ENCODE measurements around the gene HHAT. TPM values are rescaled to one million over a fixed set of nuclear protein-coding genes. Genes with fewer than 3 reads are reported as not detected.

The HHAT gene
- total RNA-seq: 4.0 TPM

DNA sequence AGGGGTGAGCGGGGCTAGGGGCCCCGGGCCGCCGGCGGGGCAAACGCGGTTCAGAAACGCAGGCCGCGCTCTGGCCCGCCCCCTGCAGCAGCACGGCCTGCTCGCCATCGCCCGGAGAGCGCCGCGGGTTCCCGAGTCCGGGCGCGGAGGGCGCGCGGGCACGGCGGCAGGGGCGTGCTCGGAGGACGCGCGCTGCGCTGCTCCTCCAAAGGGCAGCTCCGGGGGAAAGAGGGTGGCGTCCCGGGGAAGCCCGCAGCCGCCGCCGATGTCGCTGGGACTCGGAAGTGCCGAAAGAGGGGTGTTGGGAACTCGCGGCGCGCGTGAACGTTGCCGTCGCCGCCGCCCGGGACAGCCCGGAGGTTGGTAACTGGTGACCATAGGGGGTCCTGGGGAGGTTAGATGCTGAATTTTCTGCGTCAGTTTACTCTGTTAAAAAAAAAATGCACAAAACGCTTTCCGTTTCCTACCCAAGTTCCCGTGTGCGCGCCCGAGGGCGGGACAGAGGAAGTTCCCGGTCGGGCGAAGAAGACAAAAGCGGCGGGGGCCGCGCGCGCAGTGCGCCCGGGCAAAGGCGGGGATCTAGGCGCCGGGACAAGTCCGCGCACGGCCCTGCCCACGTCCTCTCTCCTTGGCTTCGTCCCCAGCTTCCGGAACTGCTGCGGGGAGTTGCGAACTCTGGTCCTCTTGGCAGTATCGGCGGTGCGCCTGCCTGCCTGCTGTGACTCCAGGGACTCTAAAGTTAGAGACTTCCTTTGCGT lies at the start of gene HHAT:
HHAT (plus strand) TSS at position 157 of the 758 bp plus-strand sequence. CDS start 20,074 bp downstream, outside the sequence.
- ATAC-seq: peak; percentile 88

DNA sequence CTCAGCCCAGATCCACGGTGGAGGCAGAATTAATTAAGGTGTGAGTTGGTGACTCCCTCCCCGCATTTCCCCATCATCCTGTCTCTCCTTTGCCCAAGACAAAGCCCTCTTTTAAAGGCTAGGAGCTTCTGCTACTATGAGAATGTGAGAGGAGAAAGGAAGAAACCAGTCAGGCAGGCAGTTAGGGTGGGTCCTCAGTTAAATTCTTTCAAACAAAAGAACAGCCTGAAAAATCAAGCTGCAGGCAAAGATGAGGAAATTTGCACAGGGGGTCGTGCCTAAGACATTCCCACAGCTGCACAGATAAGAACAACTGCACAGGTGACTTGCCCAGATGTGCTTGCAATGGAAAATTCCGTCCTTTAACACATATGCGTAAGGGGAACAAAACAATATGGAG lies 48.5 kb upstream of the HHAT start:
- ATAC-seq: no peak

DNA sequence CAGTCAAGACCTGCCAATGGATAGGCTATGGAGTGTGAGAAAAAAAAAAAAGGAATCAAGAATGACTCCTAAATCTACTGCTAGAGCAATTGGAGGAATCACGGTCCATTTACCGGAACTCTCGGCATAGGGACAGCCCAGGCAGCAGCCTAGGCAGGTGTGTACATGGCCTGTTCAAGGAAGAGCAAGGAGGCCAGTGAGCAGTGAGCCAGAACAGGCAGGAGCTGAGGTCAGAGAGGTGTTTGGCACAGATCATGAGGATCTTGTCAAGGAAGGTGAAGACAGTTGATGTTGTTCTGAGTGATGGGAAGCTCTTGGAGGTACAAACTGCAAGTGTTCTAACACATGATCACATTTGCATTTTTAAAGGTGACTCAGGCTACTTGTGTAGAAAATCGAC lies 40.6 kb upstream of the HHAT start:
- peak; percentile 78 for ATAC-seq

DNA sequence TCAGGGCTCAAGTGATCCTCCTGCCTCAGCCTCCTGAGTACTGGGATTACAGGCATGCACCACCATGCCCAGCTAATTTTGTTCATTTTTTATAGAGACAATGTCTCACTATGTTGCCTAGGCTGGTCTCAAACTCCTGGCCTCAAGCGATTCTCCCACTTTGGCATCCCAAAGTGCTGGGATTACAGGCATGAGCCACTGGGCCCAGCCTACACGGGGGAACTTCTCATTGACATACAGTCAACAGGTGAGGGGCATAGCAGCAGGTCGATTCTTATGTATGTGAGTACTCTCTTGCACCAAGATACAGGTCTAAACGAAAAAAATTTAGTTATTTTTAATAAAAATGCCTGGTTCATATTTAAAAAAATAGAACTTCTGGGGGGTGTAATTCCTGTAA lies 39.5 kb upstream of the HHAT start:
- no peak for ATAC-seq

DNA sequence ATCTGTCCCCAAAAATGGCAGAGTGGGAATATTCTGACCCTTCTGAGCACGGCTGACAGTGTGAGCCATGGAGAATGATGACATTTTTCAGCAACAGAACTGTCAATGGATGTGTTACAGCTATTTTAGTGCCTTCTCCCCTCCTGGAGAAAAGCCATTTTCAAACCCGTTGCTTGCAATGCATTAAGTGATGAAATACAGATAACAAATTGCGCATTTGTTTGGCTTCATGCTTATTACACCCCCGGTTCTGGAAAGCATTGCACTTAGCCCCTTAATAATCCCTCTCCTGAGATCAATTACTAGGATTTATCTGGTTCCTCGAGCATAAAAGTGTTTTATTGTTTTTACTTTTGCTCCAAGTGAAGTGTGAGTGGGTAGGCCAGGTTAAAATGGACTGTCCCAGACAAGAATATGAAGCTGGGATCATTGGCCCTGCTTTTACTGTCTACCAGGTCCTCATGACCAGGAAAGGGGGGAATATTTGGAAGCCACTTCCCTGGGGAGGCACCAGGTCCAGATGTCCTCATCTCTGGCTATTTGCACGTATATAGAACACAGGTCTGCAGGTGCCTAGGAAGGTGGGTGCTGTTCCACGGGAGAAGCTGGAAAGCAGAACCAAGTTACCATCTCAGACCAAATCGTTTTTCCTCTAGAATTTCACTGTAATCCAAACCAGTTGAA lies 37.5 kb upstream of the HHAT start:
- no peak for ATAC-seq

DNA sequence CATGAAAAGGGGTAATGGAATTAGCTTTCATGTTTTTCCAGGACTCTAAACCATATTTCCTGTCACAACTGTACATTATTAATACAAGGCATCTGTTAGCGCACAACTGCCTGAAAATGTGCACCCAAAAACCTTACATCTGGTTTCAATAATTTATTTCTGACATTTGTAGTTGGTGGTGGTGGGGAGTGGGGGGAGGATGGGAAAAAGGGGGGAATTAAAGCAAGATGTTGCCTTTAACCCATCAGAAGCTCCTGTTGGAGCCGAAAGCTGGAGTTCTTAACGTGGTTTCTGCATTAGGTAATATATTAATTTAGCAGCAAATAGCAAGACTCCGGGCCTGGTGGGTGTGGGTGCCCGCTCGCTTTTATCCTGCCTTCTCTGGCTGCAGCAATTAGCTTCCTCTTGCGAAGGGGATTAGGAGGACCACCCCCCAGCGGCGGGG lies 36.9 kb upstream of the HHAT start:
- no peak for ATAC-seq

DNA sequence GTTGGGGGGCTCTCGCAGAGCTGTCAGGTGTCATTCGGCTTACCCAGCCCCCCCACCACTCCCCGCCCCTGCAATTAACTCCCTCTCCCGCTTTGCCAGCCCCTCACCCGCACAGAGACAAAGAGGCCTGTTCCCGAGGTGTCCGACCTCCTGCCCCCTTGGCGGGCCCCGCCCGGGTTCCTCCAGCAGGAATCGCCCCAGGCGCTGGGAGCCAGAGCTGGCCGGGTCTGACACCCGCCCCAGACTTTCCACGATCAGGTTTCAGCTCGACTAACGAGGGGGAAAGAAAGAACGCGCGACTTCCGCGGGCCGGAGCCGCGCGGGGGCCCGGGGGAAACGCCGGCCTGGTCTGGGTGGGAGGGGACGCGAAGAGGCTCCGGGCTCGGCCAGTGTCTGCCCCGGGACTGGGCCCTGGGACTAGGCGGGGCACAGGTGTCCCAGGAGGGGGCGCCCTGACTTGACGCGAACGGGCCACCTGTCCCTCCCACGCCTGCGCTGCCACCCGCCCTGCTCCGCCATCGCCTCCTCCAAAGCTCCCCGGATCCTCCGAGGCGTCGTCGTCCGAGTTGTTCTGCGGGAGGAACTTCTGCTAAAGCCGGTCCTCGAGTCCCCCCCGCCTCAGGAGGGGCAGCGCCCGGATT lies 36.4 kb upstream of the HHAT start:
- peak; percentile 67 for ATAC-seq

DNA sequence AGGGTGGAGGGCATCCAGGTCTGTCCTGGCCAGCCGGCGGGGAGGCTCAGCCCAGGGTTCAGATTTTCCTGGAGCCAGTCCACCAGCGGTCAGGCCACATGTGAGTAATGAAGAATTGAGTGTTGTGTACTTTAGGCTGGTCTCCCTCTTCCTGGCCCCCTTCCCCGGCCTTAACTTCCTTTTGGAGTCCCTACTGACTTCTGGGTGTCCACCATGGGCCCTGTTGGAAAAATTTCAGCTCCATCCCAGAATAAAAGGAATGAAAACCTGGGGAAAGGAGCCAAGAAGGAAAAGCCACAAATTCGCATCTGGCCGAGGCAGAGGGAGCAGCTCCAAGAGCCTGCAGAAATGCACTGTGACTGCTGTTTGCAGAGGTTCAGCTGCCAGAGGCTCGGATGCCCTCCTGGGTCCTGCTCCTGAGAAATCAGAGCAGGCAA lies 35.5 kb upstream of the HHAT start:
- ATAC-seq: no peak

DNA sequence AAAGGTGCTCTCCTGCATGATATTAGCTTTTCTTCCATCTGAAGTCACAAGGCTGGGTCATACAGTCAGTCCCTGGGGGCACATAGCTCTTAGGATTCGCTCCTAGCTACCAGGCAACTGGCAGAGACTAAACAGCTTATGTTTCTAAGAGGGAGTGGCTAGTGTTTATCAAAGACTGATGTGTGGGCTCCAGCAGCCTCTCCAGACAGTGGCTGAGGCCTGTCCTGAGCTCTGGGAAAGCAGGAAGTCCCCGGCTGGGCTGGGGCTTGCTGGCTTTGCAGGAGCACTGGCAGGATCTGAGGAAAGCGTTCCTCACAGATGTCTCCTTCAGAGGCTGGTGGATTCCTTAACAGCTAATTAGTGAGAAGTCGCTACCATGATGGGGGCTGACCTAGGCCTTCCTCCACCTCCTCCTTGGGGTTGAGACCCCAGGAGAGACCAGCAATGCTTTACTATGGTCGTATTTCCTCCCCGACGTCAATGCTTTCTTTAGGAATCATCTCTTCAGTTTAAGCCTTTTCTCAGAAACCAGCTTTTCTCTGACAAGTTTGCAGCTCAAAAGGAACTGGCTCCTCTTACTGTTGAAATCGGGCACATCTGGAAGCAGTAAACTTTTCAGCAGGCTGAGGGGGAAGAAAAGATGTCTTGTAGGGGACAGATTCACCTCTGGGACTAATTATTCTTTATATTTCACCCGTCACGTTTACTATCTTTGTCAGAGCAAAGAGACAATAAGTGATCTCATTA lies 33.5 kb upstream of the HHAT start:
- peak; percentile 38 for ATAC-seq

DNA sequence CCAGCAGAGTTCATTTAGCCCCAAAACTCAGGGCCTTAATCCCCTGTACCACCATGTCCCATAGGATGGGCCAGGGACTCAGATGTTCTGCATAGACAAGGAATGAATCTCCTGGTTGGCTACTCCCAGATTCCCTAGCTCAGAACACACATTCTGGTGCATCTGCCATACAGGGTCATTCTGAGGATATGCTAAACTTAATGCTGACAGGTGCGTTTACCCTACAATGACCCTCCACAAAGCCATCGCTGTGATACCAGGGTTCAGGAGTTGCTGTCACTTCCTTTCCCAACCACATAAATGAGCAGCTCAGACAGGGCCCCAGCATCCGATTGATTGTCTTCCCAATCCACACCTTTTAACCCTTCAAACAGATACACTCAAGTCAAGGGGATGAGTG lies 32.0 kb upstream of the HHAT start:
- no peak for ATAC-seq

DNA sequence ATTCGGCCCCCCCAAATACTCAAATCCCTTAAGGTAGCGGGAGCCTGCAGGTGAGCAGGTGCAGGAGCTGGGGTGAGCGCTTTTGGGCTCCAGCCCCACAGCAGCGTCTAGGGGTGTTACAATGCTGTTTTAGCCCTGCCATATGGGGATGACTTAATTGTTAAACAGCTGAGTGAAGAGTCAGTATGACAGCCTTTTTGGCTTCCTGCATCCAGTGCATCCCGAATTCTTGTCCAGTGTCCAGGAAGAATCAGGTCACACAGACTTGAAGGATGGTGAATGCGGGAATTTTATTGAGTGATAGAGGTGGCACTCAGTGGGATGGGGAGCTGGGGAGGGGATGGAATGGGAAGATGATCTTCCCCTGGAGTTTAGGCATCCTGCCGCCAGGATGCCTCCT lies 30.4 kb upstream of the HHAT start:
- no peak for ATAC-seq

DNA sequence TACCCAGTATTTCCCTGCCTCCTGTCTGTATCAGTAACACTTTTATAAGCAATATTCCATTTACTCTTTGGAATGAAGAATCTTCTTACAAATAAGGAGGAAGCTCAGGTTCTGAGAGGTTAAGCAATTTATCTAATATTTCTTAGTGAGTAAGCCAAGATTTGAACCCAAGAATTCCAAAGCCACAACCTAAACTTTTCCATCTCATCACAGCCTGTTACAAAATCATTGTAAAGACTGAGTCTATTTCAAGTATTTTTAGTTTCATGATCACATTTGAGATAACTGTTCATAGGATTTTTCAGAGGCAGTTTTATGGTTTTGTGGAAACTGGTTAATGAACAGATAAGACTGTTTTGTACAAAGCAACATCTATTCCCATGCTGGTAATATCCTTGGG lies 29.8 kb upstream of the HHAT start:
- ATAC-seq: no peak

DNA sequence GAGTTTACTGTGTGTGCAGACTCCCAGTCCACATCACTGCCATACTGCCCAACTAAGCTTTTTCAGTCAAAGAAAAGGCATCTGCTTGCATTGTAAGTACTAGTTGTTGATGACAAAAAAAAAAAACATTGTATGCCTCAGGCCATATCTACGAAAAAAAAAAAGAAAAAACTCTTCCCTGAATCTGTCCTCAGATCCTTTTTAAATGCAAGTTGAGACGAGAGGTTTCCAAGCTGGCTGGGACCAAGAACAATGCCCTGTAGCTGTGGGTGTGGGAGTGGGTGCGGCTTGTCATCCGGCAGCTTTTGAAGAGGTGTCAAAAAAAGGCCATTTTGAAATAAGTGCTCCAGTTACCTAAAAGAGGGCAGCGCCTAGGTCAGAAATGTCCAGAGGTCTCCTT lies 29.2 kb upstream of the HHAT start:
- peak; percentile 72 for ATAC-seq

DNA sequence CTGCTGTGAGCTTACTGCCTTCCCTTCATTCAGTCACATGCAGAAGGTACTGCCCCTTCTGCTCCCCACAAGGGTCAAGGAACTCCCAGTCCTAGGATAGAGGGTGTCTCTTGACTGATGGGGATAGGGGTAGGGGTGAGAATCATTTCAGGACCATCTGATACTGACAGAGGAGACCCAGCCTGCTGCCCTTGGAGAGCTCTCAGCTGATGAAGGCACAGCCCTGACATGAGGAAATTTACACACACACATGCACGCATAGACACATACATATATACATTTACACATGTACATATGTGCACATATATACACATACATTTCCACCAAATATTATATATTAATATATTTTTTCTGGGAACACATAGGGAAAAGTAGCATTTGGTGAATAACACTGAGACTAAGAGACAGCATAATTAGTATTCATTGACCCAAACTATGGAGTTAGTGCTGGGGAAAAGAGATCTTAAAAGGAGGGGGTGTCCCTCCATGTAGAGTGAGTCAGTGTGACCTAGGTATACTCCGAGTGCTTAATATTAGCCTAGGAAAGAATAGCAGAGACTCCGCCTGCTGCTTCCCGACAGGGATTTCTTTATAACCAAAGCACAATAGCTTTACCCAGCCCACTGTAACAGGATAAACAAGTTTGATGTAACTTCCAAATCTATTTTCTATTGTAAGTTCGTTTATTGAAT lies 27.6 kb upstream of the HHAT start:
- peak; percentile 92 for ATAC-seq

DNA sequence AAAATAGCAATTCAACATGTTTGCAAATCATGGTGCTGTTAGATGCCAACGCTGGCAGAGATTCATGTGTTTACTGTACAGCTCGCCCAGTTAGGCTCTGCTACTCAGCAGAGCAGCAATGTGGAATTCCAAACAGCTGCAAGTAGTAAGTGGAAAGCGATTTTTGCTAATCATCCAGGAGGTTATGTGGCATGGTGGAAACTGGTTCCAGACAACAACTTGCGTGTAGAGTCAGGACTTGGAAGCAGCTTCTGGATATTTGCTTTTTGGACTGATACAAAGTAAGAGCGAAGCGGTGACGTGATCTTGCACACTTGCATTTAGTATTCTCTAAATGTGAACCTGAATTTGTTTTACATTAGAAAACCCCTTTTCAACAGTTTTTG lies 27.1 kb upstream of the HHAT start:
- no peak for ATAC-seq

DNA sequence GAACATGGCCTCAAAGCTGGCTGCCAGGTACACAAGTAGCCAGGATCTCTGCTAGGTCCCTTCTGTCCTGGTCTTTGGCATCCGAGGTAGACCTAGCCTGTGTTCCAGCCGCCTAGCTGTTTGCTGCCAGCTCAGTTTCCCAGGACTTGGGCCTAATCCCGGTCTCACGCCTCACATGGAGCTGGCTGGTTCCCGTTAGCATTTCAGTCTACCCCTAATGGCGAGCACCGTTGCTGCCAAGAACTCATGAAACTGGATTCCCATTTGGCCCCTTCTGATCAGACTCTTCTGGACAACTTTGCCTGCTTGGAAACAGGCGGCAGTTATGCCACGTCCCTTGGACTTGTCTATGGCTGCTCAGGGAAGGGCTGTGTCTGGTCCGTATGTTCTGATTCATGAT lies 26.2 kb upstream of the HHAT start:
- ATAC-seq: no peak

DNA sequence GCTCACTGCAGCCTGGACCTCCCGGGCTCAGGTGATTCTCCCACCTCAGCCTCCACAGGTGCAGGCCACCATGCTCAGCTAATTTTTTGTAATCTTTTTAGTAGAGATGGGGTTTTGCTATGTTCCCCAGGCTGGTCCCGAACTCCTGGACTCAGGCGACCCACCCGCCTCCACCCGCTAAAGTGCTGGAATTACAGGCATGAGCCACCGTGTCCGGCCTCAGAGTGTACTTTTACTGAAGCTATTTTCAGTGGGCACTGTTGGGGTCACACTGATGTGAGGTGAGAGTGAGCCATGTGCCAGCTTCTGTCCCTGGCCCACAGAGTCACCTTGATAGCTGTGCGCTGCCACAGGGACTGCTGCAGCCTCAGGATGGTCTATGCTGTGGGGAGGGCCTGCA lies 25.3 kb upstream of the HHAT start:
- no peak for ATAC-seq

DNA sequence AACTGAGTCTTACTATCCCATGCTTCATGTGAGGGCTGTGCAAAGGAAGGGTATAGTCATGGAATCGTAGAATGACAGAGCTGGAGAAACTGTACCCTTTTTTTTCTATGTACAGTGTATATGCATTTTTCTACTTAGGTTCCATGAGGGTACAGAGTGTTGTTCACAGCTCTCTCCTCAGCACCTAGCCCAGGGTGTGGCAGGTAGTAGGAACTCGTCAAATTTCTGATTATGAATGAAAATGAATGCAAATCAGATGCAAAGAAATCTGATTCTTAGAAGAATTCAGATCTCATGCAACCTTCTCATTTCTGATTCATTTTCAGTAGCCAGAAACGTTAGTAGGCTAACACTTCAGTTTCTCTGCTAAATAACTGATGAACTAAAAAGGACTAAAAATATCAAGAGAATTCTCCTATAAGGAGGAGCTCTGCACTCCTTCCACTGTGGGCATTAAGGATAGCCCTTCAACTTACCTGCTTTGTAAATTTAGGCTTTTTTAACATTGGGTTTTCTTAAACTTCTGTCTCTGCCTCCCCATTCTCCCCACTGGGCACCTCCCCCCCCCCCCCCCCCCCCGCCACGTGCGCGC lies 18.0 kb upstream of the HHAT start:
- ATAC-seq: no peak

DNA sequence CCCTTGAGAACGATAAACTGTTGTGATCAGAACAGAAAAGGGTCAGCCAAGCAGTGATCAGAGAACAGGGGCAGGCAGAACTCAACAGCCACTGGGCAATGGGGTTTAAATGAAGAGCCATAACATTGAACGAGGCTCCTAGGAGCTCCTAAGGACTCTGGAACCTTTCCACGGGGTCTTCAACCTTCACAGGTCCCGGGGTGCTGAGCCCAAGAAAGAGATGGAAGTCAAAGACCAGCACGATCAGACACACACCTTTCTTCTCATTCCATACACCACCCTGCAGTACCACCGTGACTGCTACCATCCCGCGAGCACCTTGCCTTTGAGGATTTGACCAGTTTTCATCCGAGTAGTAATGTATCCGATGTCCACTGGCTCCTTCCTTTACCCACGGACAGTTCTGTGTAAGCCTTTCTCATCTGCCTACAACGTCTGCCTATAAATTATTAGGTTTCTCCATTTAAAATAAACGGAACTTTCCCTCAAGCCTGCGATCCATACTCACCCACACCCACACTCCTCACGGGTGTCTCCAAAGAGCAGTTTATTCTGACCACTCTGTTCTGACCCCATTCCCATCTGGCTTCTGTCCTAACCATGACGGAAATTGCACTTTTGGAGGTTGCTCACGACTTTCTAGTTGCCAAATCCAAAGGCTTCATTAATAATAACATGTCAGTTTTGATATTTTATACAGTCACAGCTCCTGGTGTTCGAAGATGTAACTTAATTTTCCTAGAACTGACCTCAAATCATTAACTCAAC lies 16.8 kb upstream of the HHAT start:
- peak; percentile 14 for ATAC-seq

DNA sequence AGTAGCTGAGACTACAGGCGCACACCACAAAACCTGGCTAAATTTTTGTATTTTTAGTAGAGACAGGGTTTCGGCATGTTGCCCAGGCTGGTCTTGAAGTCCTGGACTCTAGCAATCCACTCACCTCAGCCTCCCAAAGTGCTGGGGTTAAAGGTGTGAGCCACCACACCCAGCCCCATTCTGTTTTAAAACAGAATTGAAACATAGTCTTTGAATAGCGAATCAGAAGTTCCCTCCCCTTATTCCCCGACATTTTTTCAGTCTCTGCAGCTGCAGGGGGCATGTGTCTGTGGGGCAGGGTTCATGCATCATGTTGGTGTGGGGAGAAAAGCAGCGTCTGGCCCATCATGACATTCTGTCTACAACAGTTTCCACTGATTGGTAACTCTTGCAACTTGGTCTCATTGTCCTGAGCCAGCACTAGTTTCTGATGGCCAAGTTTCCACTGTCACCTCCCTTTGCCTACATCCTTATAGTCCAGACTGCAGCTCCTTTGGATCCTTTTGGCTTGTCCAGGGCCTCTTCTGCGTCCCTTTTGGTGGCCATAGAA lies 15.6 kb upstream of the HHAT start:
- no peak for ATAC-seq

DNA sequence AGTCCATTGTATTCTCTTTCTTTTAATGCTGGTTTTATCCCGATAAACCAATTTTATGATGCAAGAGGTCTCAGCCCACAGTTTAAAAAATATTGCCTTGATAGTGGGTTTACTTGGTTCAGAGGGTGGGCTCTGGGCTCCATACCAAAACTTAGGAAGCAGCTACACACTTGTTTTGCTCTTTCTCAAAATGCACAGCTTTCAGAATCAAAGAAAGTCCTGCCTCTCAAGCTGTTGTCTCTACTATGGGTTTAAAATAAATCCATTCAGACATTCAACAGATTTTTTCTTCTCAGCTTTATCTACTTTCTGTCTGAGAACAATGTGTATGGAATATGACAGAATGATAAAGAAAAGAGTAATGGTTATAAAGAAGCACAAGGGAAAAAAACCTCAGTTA lies 14.8 kb upstream of the HHAT start:
- no peak for ATAC-seq

Data from esophagus mucosa (tissue), 1 donor.